SJSA1 (cell line): ENCODE data around the gene ITPKC. TPM values are rescaled to one million over a fixed set of nuclear protein-coding genes. Genes with fewer than 3 reads are reported as not detected.

Experiments used
- DNase-seq, 2 experiments: peaks; one replicate each; pipeline ENCODE4 v3.0.0-alpha.2; 2015 to 2020; ENCODE audit warnings: low spot score in 2 of 2, low read depth in 1 of 2
- H3K27ac ChIP-seq: fragments of 250-450 bp; sonication (Bioruptor Pico); 2 replicates; pipeline ENCODE4 v1.5.1; 2020; ENCODE audit warnings: mild to moderate bottlenecking, moderate library complexity
- H3K27me3 ChIP-seq: fragments of 250-450 bp; sonication (Bioruptor Pico); replicated peaks from 2 replicates; pipeline ENCODE4 v1.5.1; 2020; ENCODE audit warnings: mild to moderate bottlenecking, moderate library complexity
- H3K36me3 ChIP-seq: fragments of 250-450 bp; sonication (Bioruptor Pico); 2 replicates; pipeline ENCODE4 v1.5.1; 2020; ENCODE audit warnings: mild to moderate bottlenecking
- H3K4me1 ChIP-seq: fragments of 250-450 bp; sonication (Bioruptor Pico); replicated peaks from 2 replicates; pipeline ENCODE4 v1.6.1; 2021; ENCODE audit warnings: mild to moderate bottlenecking
- H3K4me3 ChIP-seq: fragments of 250-450 bp; sonication (Bioruptor Pico); 2 replicates; pipeline ENCODE4 v1.5.1; 2020; ENCODE audit warnings: mild to moderate bottlenecking
- H3K9me3 ChIP-seq: fragments of 250-450 bp; sonication (Bioruptor Pico); replicated peaks from 2 replicates; pipeline ENCODE4 v1.5.1; 2020; ENCODE audit warnings: mild to moderate bottlenecking
- total RNA-seq: library from RNA; depleted of rRNA; stranded (reverse); fragments of >200 nt; shearing (Covaris generic); gene quantifications from 2 replicates; pipeline ENCODE4 v1.2.3, GENCODE V29; 2014

ITPKC gene
- total RNA-seq, 1 experiment from 2014 or later = 5.4 TPM

GRCh38 chr19:40693896-40694295 lies 23.0 kb upstream of the ITPKC start:
- Histone ChIP-seq H3K27me3 (no peaks in the 10 kb centered on the region), H3K27ac (no peak overlapping the region), H3K9me3 (no peaks in the 10 kb centered on the region), H3K4me3 (no peak overlapping the region), H3K36me3 (peaks cover 8% of the 10 kb centered on the region; the same call in 1 of the 2 replicates), H3K4me1 (peaks cover 23% of the 10 kb centered on the region)
- no peak for DNase-seq

GRCh38 chr19:40695881-40696280 lies 21.0 kb upstream of the ITPKC start:
- no peak for DNase-seq
- Histone ChIP-seq H3K9me3 (no peaks in the 10 kb centered on the region), H3K4me1 (peaks cover 6% of the 10 kb centered on the region), H3K27ac (no peak overlapping the region), H3K36me3 (peaks cover 6% of the 10 kb centered on the region; the same call in 1 of the 2 replicates), H3K27me3 (no peaks in the 10 kb centered on the region), H3K4me3 (no peak overlapping the region)

- no peak for DNase-seq
- peaks cover 9% of the 10 kb centered on the region for H3K36me3 ChIP-seq
- H3K9me3 ChIP-seq = no peaks in the 10 kb centered on the region
- no peaks in the 10 kb centered on the region for H3K27me3 ChIP-seq
- no peak overlapping the region for H3K27ac ChIP-seq
- no peaks in the 10 kb centered on the region for H3K4me1 ChIP-seq
- no peak overlapping the region for H3K4me3 ChIP-seq
Measured at GRCh38 chr19:40697007-40697406, 19.9 kb upstream of the ITPKC start.

- Histone ChIP-seq H3K4me1 (no peaks in the 10 kb centered on the region), H3K4me3 (no peak overlapping the region), H3K27me3 (no peaks in the 10 kb centered on the region), H3K27ac (no peak overlapping the region), H3K36me3 (peaks cover 19% of the 10 kb centered on the region), H3K9me3 (no peaks in the 10 kb centered on the region)
- no peak for DNase-seq
Measured at GRCh38 chr19:40700083-40700482, 16.8 kb upstream of the ITPKC start.

GRCh38 chr19:40701758-40702157 lies 15.2 kb upstream of the ITPKC start:
- Histone ChIP-seq H3K9me3 (no peaks in the 10 kb centered on the region), H3K36me3 (peaks cover 25% of the 10 kb centered on the region)
- DNase-seq = no peak

GRCh38 chr19:40702337-40703012 lies 14.4 kb upstream of the ITPKC start:
- H3K27ac ChIP-seq = no peak overlapping the region
- no peaks in the 10 kb centered on the region for H3K9me3 ChIP-seq
- H3K4me3 ChIP-seq = no peak overlapping the region
- peaks cover 26% of the 10 kb centered on the region for H3K36me3 ChIP-seq
- DNase-seq = no peak
- H3K27me3 ChIP-seq = no peaks in the 10 kb centered on the region
- no peaks in the 10 kb centered on the region for H3K4me1 ChIP-seq

More at GRCh38 chr19:40701758-40702157, 15.2 kb upstream of the ITPKC start:
- Histone ChIP-seq H3K27ac (no peak overlapping the region), H3K4me1 (no peaks in the 10 kb centered on the region), H3K4me3 (no peak overlapping the region), H3K27me3 (no peaks in the 10 kb centered on the region)

GRCh38 chr19:40703029-40703755 lies 13.7 kb upstream of the ITPKC start:
- peaks cover 30% of the 10 kb centered on the region for H3K36me3 ChIP-seq

GRCh38 chr19:40704491-40705361 lies 12.2 kb upstream of the ITPKC start:
- no peak for DNase-seq
- H3K4me1 ChIP-seq = no peaks in the 10 kb centered on the region
- H3K9me3 ChIP-seq = no peaks in the 10 kb centered on the region
- H3K27me3 ChIP-seq = no peaks in the 10 kb centered on the region
- peaks cover 41% of the 10 kb centered on the region for H3K36me3 ChIP-seq
- no peak overlapping the region for H3K4me3 ChIP-seq
- H3K27ac ChIP-seq = no peak overlapping the region

More at GRCh38 chr19:40703029-40703755, 13.7 kb upstream of the ITPKC start:
- no peak overlapping the region for H3K4me3 ChIP-seq
- H3K4me1 ChIP-seq = no peaks in the 10 kb centered on the region
- no peak for DNase-seq
- no peak overlapping the region for H3K27ac ChIP-seq
- H3K9me3 ChIP-seq = no peaks in the 10 kb centered on the region
- H3K27me3 ChIP-seq = no peaks in the 10 kb centered on the region

GRCh38 chr19:40705362-40705651 lies 11.6 kb upstream of the ITPKC start:
- no peak overlapping the region for H3K27ac ChIP-seq
- peaks cover 41% of the 10 kb centered on the region for H3K36me3 ChIP-seq
- no peak for DNase-seq
- no peak overlapping the region for H3K4me3 ChIP-seq
- no peaks in the 10 kb centered on the region for H3K9me3 ChIP-seq
- H3K27me3 ChIP-seq = no peaks in the 10 kb centered on the region
- H3K4me1 ChIP-seq = no peaks in the 10 kb centered on the region

- Histone ChIP-seq H3K4me3 (no peak overlapping the region), H3K9me3 (no peaks in the 10 kb centered on the region), H3K27ac (no peak overlapping the region), H3K27me3 (no peaks in the 10 kb centered on the region), H3K4me1 (no peaks in the 10 kb centered on the region), H3K36me3 (peaks cover 41% of the 10 kb centered on the region)
- no peak for DNase-seq
Measured at GRCh38 chr19:40705950-40706619, 10.8 kb upstream of the ITPKC start.

GRCh38 chr19:40707615-40708014 lies 9.3 kb upstream of the ITPKC start:
- peaks cover 36% of the 10 kb centered on the region for H3K36me3 ChIP-seq
- DNase-seq = no peak
- H3K4me3 ChIP-seq = no peak overlapping the region
- H3K27me3 ChIP-seq = no peaks in the 10 kb centered on the region
- H3K9me3 ChIP-seq = no peaks in the 10 kb centered on the region
- no peaks in the 10 kb centered on the region for H3K4me1 ChIP-seq
- no peak overlapping the region for H3K27ac ChIP-seq

GRCh38 chr19:40709817-40710216 lies 7.1 kb upstream of the ITPKC start:
- no peaks in the 10 kb centered on the region for H3K27me3 ChIP-seq
- H3K4me3 ChIP-seq = no peak overlapping the region
- H3K36me3 ChIP-seq = peaks cover 28% of the 10 kb centered on the region
- no peak overlapping the region for H3K27ac ChIP-seq
- no peaks in the 10 kb centered on the region for H3K9me3 ChIP-seq
- peaks cover 5% of the 10 kb centered on the region for H3K4me1 ChIP-seq
- DNase-seq = no peak

GRCh38 chr19:40713939-40714338 lies 3.0 kb upstream of the ITPKC start:
- Histone ChIP-seq H3K27me3 (no peaks in the 10 kb centered on the region), H3K4me1 (peaks cover 36% of the 10 kb centered on the region), H3K4me3 (no peak overlapping the region), H3K36me3 (peaks cover 12% of the 10 kb centered on the region), H3K27ac (no peak overlapping the region), H3K9me3 (no peaks in the 10 kb centered on the region)
- DNase-seq = no peak
